ENCODE results near the gene SEC23IP.

The SEC23IP gene

GRCh38 chr10:119910689-119911088 is 18.2 kb downstream of the SEC23IP start:
- DNase-seq (ENCODE audit: insufficient read length, low spot score) = no peak
- TF ChIP-seq POLR2A (IDR thresholded peaks at IDR 0.05; ENCODE audit: low read depth, low read length) = no peak
- TF ChIP-seq POU2F2 (IDR thresholded peaks at IDR 0.05; ENCODE audit: low read depth, low read length) = no peak
- no peak for TF ChIP-seq POLR2AphosphoS5 (IDR thresholded peaks at IDR 0.05; ENCODE audit: low read depth, low read length)
- TF ChIP-seq PAX5 (IDR thresholded peaks at IDR 0.05; ENCODE audit: insufficient read depth, low read length, severe bottlenecking) = no peak
- no peak for TF ChIP-seq TAF1 (IDR thresholded peaks at IDR 0.05; ENCODE audit: low read depth, low read length)
- no peak for TF ChIP-seq SPI1 (IDR thresholded peaks at IDR 0.05; ENCODE audit: low read depth, low read length)
- no peak for FAIRE-seq

DNA sequence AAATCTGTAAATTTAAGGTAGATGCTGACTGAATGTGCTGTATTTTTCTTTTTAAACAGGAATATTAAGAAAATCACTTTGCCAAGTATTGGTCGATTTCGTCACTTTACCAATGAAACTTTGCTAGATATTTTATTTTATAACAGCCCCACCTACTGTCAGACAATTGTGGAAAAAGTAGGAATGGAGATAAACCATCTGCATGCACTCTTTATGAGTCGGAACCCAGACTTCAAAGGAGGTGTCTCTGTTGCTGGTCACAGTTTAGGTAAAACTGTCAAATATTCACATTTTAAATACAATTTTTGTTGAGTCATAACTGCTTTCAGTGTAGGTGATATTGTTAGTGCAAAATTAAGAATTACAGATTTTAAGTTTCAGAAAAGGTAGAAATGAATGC is 25.2 kb downstream of the SEC23IP start:
- DNase-seq (ENCODE audit: insufficient read length, low spot score) (no peak), FAIRE-seq (no peak)
- TF ChIP-seq POLR2AphosphoS5 (IDR thresholded peaks at IDR 0.05; ENCODE audit: low read depth, low read length) (no peak), TAF1 (IDR thresholded peaks at IDR 0.05; ENCODE audit: low read depth, low read length) (no peak), SPI1 (IDR thresholded peaks at IDR 0.05; ENCODE audit: low read depth, low read length) (no peak), POU2F2 (IDR thresholded peaks at IDR 0.05; ENCODE audit: low read depth, low read length) (no peak), PAX5 (IDR thresholded peaks at IDR 0.05; ENCODE audit: insufficient read depth, low read length, severe bottlenecking) (no peak), POLR2A (IDR thresholded peaks at IDR 0.05; ENCODE audit: low read depth, low read length) (no peak)

DNA sequence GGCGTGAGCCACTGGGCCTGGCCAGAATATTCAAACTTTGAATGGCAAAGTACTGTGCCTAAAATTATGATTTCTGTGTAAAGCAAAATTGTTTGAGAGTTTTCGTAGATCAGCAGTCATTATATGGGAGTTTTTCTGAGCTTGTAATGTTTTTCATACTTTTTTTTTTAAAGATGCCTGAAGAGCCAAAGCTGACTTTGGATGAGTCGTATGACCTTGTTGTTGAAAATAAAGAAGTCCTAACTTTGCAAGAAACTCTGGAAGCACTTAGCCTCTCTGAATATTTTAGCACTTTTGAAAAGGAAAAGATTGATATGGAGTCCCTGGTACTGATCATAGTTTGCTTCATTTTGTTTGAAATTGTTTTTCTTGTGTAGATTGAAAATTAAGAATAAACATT is 26.7 kb downstream of the SEC23IP start:
- TF ChIP-seq SPI1 (IDR thresholded peaks at IDR 0.05; ENCODE audit: low read depth, low read length) (no peak), PAX5 (IDR thresholded peaks at IDR 0.05; ENCODE audit: insufficient read depth, low read length, severe bottlenecking) (no peak), POLR2AphosphoS5 (IDR thresholded peaks at IDR 0.05; ENCODE audit: low read depth, low read length) (no peak), POU2F2 (IDR thresholded peaks at IDR 0.05; ENCODE audit: low read depth, low read length) (no peak), TAF1 (IDR thresholded peaks at IDR 0.05; ENCODE audit: low read depth, low read length) (no peak), POLR2A (IDR thresholded peaks at IDR 0.05; ENCODE audit: low read depth, low read length) (no peak)
- DNase-seq (ENCODE audit: insufficient read length, low spot score) (no peak), FAIRE-seq (no peak)

DNA sequence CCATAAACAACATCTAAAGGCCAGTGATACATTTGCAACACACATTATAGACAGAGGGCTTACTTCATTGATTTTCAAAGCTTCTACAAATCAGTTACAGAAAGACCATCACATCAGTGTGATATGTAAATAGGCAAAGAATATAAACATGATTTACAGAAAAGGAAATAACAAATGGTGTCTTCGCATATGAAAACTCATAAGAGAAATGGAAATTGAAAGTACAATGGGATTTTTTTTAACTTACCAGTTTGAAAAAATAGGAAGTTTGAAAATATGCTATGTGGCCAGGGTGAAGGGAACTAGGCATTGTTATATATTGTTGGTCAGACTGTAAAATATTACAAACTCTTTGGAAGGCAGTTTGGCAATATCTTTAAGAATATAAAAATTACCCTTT is 27.3 kb downstream of the SEC23IP start:
- TF ChIP-seq POLR2A (IDR thresholded peaks at IDR 0.05; ENCODE audit: low read depth, low read length) = no peak
- no peak for TF ChIP-seq TAF1 (IDR thresholded peaks at IDR 0.05; ENCODE audit: low read depth, low read length)
- TF ChIP-seq POU2F2 (IDR thresholded peaks at IDR 0.05; ENCODE audit: low read depth, low read length) = no peak
- no peak for TF ChIP-seq POLR2AphosphoS5 (IDR thresholded peaks at IDR 0.05; ENCODE audit: low read depth, low read length)
- no peak for TF ChIP-seq PAX5 (IDR thresholded peaks at IDR 0.05; ENCODE audit: insufficient read depth, low read length, severe bottlenecking)
- no peak for TF ChIP-seq SPI1 (IDR thresholded peaks at IDR 0.05; ENCODE audit: low read depth, low read length)
- no peak for FAIRE-seq
- no peak for DNase-seq (ENCODE audit: insufficient read length, low spot score)

DNA sequence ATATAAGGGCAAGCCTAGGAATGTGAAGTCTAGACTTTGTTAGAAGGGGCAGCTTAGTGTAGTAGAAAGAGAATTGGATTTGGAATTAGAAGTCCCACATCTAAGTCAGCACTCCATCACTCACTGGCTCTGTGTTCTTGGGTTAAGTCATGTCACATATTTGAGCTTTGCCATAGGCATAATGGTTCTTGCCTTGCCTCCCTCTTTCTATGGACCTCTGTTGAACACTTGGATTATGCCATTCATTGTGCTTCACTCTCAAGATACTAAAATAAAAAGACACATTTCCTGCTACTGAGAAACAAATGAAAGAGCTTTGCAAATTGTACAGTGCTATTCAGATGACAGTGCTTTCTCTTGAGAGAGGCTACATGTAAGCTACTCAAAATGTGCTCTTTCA is 35.9 kb downstream of the SEC23IP start:
- TF ChIP-seq TAF1 (IDR thresholded peaks at IDR 0.05; ENCODE audit: low read depth, low read length) (no peak), SPI1 (IDR thresholded peaks at IDR 0.05; ENCODE audit: low read depth, low read length) (no peak), PAX5 (IDR thresholded peaks at IDR 0.05; ENCODE audit: insufficient read depth, low read length, severe bottlenecking) (no peak), POLR2A (IDR thresholded peaks at IDR 0.05; ENCODE audit: low read depth, low read length) (no peak), POU2F2 (IDR thresholded peaks at IDR 0.05; ENCODE audit: low read depth, low read length) (no peak), POLR2AphosphoS5 (IDR thresholded peaks at IDR 0.05; ENCODE audit: low read depth, low read length) (no peak)
- no peak for DNase-seq (ENCODE audit: insufficient read length, low spot score)
- peak; percentile 13 for FAIRE-seq

- DNase-seq (ENCODE audit: insufficient read length, low spot score) (no peak), FAIRE-seq (no peak)
- TF ChIP-seq POLR2A (IDR thresholded peaks at IDR 0.05; ENCODE audit: low read depth, low read length) = no peak
- no peak for TF ChIP-seq PAX5 (IDR thresholded peaks at IDR 0.05; ENCODE audit: insufficient read depth, low read length, severe bottlenecking)
- no peak for TF ChIP-seq TAF1 (IDR thresholded peaks at IDR 0.05; ENCODE audit: low read depth, low read length)
- no peak for TF ChIP-seq POU2F2 (IDR thresholded peaks at IDR 0.05; ENCODE audit: low read depth, low read length)
- TF ChIP-seq POLR2AphosphoS5 (IDR thresholded peaks at IDR 0.05; ENCODE audit: low read depth, low read length) = no peak
- no peak for TF ChIP-seq SPI1 (IDR thresholded peaks at IDR 0.05; ENCODE audit: low read depth, low read length)
These were observed 39.3 kb downstream of the SEC23IP start for GRCh38 chr10:119931871-119932270.

DNA sequence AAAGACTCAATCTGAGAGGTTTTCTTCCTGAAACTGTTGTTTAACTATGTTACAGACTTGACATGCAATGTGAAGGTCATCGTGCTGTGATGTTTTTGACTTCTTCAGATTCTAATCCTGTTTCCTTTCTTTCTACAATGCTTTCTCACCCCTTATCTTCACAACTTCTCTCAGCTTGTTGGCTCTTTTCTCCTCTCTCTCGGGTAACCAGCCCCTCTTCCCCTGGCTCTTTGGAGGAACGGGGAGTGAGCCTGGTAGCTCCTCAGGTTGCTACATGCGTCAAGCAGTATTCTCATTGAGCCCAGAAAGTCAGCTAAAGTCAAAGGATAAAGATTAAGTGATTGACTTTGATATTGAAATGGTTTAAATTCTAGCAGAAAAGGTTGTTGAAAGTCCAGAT is 40.1 kb downstream of the SEC23IP start:
- DNase-seq (ENCODE audit: insufficient read length, low spot score) = no peak
- TF ChIP-seq POLR2AphosphoS5 (IDR thresholded peaks at IDR 0.05; ENCODE audit: low read depth, low read length) (no peak), TAF1 (IDR thresholded peaks at IDR 0.05; ENCODE audit: low read depth, low read length) (no peak), PAX5 (IDR thresholded peaks at IDR 0.05; ENCODE audit: insufficient read depth, low read length, severe bottlenecking) (no peak), POLR2A (IDR thresholded peaks at IDR 0.05; ENCODE audit: low read depth, low read length) (no peak), POU2F2 (IDR thresholded peaks at IDR 0.05; ENCODE audit: low read depth, low read length) (no peak), SPI1 (IDR thresholded peaks at IDR 0.05; ENCODE audit: low read depth, low read length) (no peak)
- FAIRE-seq = peak; percentile 56

GRCh38 chr10:119933179-119933578 is 40.6 kb downstream of the SEC23IP start:
- DNase-seq (ENCODE audit: insufficient read length, low spot score) (no peak), FAIRE-seq (no peak)
- TF ChIP-seq POLR2AphosphoS5 (IDR thresholded peaks at IDR 0.05; ENCODE audit: low read depth, low read length) (no peak), SPI1 (IDR thresholded peaks at IDR 0.05; ENCODE audit: low read depth, low read length) (no peak), POU2F2 (IDR thresholded peaks at IDR 0.05; ENCODE audit: low read depth, low read length) (no peak), POLR2A (IDR thresholded peaks at IDR 0.05; ENCODE audit: low read depth, low read length) (no peak), PAX5 (IDR thresholded peaks at IDR 0.05; ENCODE audit: insufficient read depth, low read length, severe bottlenecking) (no peak), TAF1 (IDR thresholded peaks at IDR 0.05; ENCODE audit: low read depth, low read length) (no peak)

DNA sequence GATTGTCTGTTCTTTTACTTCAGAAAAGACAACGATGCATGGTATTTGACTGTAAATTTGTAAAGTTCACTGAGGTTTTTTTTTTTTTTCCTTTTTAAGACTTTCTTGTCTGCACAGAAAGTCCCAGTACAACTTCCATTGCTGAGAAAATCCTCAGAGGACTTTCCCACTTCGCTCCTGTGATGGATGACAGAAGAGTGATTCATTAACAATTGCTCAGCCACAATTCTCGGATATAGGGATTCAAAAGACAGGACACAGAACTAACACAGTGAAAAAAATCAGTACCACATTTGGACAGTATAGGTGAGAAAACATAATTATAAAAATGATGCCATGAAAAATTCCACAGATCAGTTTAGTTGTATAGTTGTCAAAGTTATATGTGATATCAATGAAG is 48.0 kb downstream of the SEC23IP start:
- no peak for TF ChIP-seq POLR2A (IDR thresholded peaks at IDR 0.05; ENCODE audit: low read depth, low read length)
- no peak for FAIRE-seq
- DNase-seq (ENCODE audit: insufficient read length, low spot score) = no peak

DNA sequence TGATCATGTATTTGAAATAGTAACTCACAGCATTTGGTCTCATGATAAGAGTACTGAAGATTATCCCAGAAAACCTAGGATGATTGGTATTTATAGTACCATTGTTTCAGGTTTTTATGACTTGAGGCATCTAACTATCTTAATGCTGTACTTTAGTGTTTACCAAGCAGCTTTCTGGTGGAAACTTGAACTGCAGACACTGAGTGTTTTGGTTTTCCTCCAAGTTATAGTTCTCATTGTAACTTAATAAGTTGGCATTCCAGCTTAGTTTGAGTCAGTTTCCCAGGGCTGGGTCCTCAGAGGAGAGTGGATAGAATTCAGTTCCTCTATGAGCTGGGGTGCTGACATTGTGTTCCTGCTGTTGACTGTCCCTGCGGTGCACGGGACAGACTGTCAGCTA is 50.4 kb downstream of the SEC23IP start:
- TF ChIP-seq TAF1 (IDR thresholded peaks at IDR 0.05; ENCODE audit: low read depth, low read length) = no peak
- TF ChIP-seq SPI1 (IDR thresholded peaks at IDR 0.05; ENCODE audit: low read depth, low read length) = no peak
- no peak for TF ChIP-seq POLR2AphosphoS5 (IDR thresholded peaks at IDR 0.05; ENCODE audit: low read depth, low read length)
- TF ChIP-seq PAX5 (IDR thresholded peaks at IDR 0.05; ENCODE audit: insufficient read depth, low read length, severe bottlenecking) = no peak
- FAIRE-seq (no peak), DNase-seq (ENCODE audit: insufficient read length, low spot score) (no peak)

Data from GM12891 (cell line).